T1000 (cell line): ENCODE measurements around the gene CCM2.
"Not testable (repeated sequence)": the region's sequence is repeated elsewhere in the genome, so short reads cannot be mapped to it uniquely, and the experiment has no call there.

Experiments
- DNase-seq: peaks from one replicate; lab custom pipeline; 2025; ENCODE audit warnings: mixed read lengths; lab: John Stamatoyannopoulos, UW

Gene CCM2

GRCh38 chr7:45001826-45002225 is 1.8 kb downstream of the CCM2 start:
- DNase-seq = no peak

- no peak for DNase-seq
These were observed 3.8 kb downstream of the CCM2 start for GRCh38 chr7:45003789-45004188.

- DNase-seq = no peak
These were observed 7.1 kb downstream of the CCM2 start for GRCh38 chr7:45007106-45007505.

GRCh38 chr7:45007571-45008328 is 7.7 kb downstream of the CCM2 start:
- DNase-seq = no peak

GRCh38 chr7:45013465-45013967 is 13.5 kb downstream of the CCM2 start:
- no peak for DNase-seq

GRCh38 chr7:45015313-45015712 is 15.3 kb downstream of the CCM2 start:
- DNase-seq = no peak

- no peak for DNase-seq
These were observed 17.3 kb downstream of the CCM2 start for GRCh38 chr7:45017253-45017652.

- DNase-seq = no peak
These were observed 20.9 kb downstream of the CCM2 start for GRCh38 chr7:45020915-45021314.

- DNase-seq = no peak
These were observed 21.7 kb downstream of the CCM2 start for GRCh38 chr7:45021604-45022296.

- DNase-seq = no peak
These were observed 24.2 kb downstream of the CCM2 start for GRCh38 chr7:45024126-45024744.

GRCh38 chr7:45025473-45025872 is 25.5 kb downstream of the CCM2 start:
- DNase-seq = not testable (repeated sequence)

GRCh38 chr7:45026013-45026412 is 26.0 kb downstream of the CCM2 start:
- no peak for DNase-seq

- no peak for DNase-seq
These were observed 27.2 kb downstream of the CCM2 start for GRCh38 chr7:45026984-45027773.

GRCh38 chr7:45027774-45028114 is 27.7 kb downstream of the CCM2 start:
- DNase-seq = no peak

- DNase-seq = no peak
These were observed 28.3 kb downstream of the CCM2 start for GRCh38 chr7:45028138-45028919.

- no peak for DNase-seq
These were observed 28.9 kb downstream of the CCM2 start for GRCh38 chr7:45028920-45029344.

- no peak for DNase-seq
These were observed 31.8 kb downstream of the CCM2 start for GRCh38 chr7:45031829-45032228.

GRCh38 chr7:45032421-45032820 is 32.4 kb downstream of the CCM2 start:
- no peak for DNase-seq

GRCh38 chr7:45033261-45033930 is 33.4 kb downstream of the CCM2 start:
- DNase-seq = no peak

GRCh38 chr7:45033931-45034290 is 33.9 kb downstream of the CCM2 start:
- no peak for DNase-seq

- not testable (repeated sequence) for DNase-seq
These were observed 34.7 kb downstream of the CCM2 start for GRCh38 chr7:45034710-45035109.
